ENCODE results near the gene DBH. TPM values are rescaled to one million over a fixed set of nuclear protein-coding genes. Genes with fewer than 3 reads are reported as not detected.

DBH gene
- total and polyA plus RNA-seq, 2 of the 13 experiments (the other 11 are each of a cell fraction or from before 2014, with no cell fraction given) = not detected

- ATAC-seq = no peak
- H3K27ac ChIP-seq (ENCODE audit: extremely low read length, insufficient read depth, low read length) = no peak overlapping the region
- DNase-seq (ENCODE audit: low spot score) = no peak
- ChIA-PET POLR2A (no interaction called here), CTCF (ENCODE audit: low intra/inter-chr PET ratio, low total read pairs) (no interaction called here)
- intact Hi-C loops (cut with micrococcal nuclease; ENCODE audit: unreplicated experiment) (no loop called here), in situ Hi-C loops (cut with HindIII; ENCODE audit: extremely low pct_ligation_motif_present, low pct_unique_long_range_greater_than_20kb) (no loop called here)
- no peaks in the 10 kb centered on the region for H3K27me3 ChIP-seq (ENCODE audit: control insufficient read depth in 1 of 2, insufficient read depth in 2 of 2, low read length in 2 of 2)
- H3K9me3 ChIP-seq (ENCODE audit: low read length) = no peaks in the 10 kb centered on the region
- no peak for FAIRE-seq
- H3K4me2 ChIP-seq (ENCODE audit: low read depth, low read length) = no peak overlapping the region
- H3K79me2 ChIP-seq (ENCODE audit: insufficient read depth, low read length) = no peaks in the 10 kb centered on the region
- no peak overlapping the region for H2AFZ ChIP-seq (ENCODE audit: low read length)
- H3K4me1 ChIP-seq (ENCODE audit: insufficient read depth, low read length) = no peaks in the 10 kb centered on the region
- no peak overlapping the region for H3K9ac ChIP-seq (ENCODE audit: insufficient read depth, low read depth, low read length)
- WGBS (ENCODE audit: low lambda C conversion rate) = 93% methylated on average over 10 of the region's 18 CpGs
- H3K4me3 ChIP-seq (replicated peaks in 1 of 3; ENCODE audit: insufficient read depth in 1 of 3, low read depth in 2 of 3, low read length in 3 of 3) = no peak overlapping the region
- BruUV-seq (replicated peaks) = no TSS peak
- TF ChIP-seq THRA (CRISPR knock-in tag; IDR thresholded peaks at IDR 0.05; ENCODE audit: borderline replicate concordance) = no peak
- TF ChIP-seq ZBTB10 (CRISPR knock-in tag; IDR thresholded peaks at IDR 0.05; ENCODE audit: borderline replicate concordance) = no peak
- TF ChIP-seq REXO4 (CRISPR knock-in tag; IDR thresholded peaks at IDR 0.05; ENCODE audit: borderline replicate concordance) = no peak
- no peak for TF ChIP-seq FLYWCH1 (CRISPR knock-in tag; IDR thresholded peaks at IDR 0.05)
- no peak for TF ChIP-seq CREM (IDR thresholded peaks at IDR 0.05)
- no peak for TF ChIP-seq CREM (CRISPR knock-in tag; IDR thresholded peaks at IDR 0.05)
- no peak for TF ChIP-seq ZBTB1 (CRISPR knock-in tag; IDR thresholded peaks at IDR 0.05; ENCODE audit: borderline replicate concordance)
- H3K36me3 ChIP-seq (replicated peaks in 1 of 2; ENCODE audit: control insufficient read depth in 1 of 2, insufficient read depth in 2 of 2, low read length in 2 of 2) = peaks cover 12 to 13% of the 10 kb centered on the region in 2 experiments
- H4K20me1 ChIP-seq (ENCODE audit: insufficient read depth, low read length) = no peaks in the 10 kb centered on the region; the same call in 1 of the 2 replicates
Observed at GRCh38 chr9:133685653-133686609, 49.8 kb downstream of the DBH start.

Measured in HepG2 (cell line).